ENCODE measurements around the gene PDXP.

Gene PDXP

DNA sequence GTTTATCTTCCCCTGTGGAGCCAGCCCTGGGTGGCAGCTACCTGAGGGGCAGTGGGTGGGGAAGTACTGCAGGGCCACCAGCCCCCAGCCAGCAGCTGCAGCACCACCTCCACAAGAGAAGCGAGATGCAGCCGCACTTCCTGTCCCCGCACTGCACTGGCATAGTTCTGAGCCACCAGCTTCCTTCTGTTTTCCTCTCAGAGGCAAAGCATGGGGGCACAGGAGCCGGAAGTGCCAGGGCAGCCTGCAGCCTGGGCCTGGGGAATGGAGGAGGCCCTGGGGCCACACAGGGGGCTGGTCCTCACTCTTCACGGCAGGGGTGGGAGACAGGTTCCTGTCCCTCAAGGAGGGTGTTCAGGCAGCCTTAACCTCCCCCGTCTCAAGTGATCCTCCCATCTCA lies 31.0 kb upstream of the PDXP start:
- no peak for DNase-seq (ENCODE audit: extremely low read depth in 1 of 2, low read depth in 1 of 2)

GRCh38 chr22:37628830-37629229 lies 29.7 kb upstream of the PDXP start:
- DNase-seq (ENCODE audit: extremely low read depth in 1 of 2, low read depth in 1 of 2), result no peak

DNA sequence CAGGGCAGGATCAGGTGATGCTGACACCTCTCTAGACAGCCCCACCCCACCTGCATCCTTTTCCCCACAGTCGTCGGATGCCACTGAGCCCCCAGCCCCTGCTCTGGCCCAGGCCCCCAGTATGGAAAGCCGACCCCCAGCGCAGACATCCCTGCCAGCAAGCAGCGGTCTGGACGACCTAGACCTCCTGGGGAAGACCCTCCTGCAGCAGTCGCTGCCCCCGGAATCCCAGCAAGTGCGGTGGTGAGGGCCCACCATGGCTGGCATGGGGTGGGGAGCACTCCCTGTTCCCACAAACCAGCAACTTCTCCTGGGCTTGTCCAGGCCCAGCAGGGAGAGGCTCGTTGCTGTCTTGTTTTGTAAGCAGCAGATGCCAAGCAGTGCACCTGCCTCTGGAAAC lies 28.6 kb upstream of the PDXP start:
- no peak for DNase-seq (ENCODE audit: extremely low read depth in 1 of 2, low read depth in 1 of 2)

DNA sequence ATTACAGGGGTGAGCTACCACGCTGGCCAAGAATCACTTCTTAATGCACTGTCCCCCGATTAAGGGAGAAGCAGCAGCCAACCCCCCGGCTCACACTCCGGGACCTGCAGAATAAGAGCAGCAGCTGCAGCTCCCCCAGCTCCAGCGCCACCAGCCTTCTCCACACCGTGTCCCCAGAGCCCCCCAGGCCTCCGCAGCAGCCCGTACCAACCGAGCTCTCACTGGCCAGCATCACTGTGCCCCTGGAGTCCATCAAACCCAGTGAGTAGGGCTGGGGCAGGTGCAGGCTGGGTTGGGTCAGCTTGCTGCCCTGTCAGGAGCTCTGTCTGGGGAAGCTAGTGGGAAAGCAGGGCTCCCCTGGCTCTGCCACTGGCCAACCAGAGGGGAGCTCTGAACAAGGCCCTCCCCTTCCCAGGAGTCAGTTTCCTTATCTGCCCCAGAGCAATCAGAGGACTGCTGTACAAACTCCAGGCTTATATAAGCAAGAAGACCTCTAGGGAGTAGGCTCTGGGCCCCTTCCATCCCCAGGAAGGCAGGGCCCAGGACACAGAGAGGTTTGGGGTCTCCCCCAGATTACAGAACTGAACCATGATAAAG lies 27.6 kb upstream of the PDXP start:
- DNase-seq (ENCODE audit: extremely low read depth in 1 of 2, low read depth in 1 of 2), result no peak

GRCh38 chr22:37631448-37632173 lies 26.9 kb upstream of the PDXP start:
- no peak for DNase-seq (ENCODE audit: extremely low read depth in 1 of 2, low read depth in 1 of 2)

DNA sequence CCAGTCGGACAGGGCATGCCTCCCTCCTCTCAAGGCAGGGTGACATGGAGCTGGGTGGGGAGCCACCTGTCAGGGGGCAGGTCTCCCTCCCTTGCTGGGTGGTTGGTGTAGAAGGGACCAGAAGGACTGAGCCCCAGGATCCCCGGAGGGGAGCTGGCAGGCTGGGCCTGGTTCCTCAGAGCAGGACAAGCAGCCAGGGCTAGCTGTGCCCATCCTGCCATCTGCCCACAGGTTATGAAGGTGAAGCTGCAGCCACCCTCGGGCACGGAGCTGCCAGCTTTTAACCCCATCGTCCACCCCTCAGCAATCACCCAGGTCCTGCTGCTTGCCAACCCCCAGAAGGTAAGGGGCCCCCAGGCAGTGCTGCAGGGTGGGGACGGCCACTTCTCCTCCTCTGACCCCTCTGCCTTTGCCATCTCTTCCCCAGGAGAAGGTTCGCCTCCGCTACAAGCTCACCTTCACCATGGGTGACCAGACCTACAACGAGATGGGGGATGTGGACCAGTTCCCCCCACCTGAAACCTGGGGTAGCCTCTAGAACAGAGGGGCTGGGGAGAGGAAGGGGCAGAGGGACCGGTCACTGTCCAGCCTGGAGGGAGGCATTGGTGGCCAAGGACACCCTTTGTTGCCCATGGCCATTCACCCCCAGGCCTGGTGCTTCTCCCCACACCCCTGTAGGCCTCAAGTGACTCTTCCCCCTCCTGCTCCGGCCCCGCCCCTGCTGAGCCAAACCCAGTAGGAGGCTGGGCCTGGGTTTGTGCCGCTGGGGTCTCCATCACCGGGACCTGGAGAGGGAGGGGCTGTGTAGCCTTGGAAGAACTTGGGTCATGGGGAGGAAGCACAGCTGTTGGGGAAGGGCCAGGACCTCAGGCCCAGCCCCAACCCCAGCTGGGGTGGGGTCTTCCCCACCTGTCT lies 26.1 kb upstream of the PDXP start:
- no peak for DNase-seq (ENCODE audit: extremely low read depth in 1 of 2, low read depth in 1 of 2)

- DNase-seq (ENCODE audit: extremely low read depth in 1 of 2, low read depth in 1 of 2), result no peak
Measured at GRCh38 chr22:37633089-37633624, 25.4 kb upstream of the PDXP start.

DNA sequence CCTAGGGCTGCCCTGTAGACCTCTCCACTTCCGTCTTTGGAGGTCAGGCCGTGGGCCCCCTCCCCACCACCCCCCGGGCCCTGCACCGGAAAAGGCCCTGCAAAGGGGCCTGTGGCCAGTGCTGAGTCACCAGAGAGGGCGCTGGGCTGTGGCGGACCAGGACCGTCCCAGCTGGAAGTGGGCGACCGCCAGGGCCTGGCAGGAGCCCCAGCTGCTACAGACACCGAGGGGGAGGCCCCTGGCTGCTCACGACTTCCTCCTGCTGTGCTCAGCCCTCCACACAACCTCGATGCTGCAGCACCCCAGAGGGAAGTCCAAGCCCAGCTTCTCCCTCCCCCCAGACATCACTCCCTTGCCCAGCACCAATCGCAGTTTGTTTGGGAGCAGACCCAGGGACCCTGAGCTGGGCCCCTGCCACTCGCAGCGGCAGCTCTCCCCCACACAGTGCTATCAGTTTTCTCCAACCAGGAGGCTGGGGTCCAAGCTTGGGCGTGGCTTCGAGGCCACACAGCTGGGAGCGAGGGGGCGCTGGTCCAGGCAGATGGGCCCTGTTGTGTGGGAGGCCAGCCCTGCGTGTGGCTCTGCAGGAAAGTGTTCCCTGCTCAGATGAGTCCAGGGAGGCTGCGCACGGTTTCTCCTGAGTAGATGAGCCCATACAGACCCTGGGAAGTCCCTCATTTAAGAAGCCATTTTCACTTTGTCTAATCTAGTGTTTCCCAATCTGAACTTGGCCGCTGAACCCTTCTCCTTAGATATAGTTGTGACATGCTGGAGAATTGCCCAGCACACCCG lies 24.7 kb upstream of the PDXP start:
- DNase-seq (ENCODE audit: extremely low read depth in 1 of 2, low read depth in 1 of 2), result no peak

DNA sequence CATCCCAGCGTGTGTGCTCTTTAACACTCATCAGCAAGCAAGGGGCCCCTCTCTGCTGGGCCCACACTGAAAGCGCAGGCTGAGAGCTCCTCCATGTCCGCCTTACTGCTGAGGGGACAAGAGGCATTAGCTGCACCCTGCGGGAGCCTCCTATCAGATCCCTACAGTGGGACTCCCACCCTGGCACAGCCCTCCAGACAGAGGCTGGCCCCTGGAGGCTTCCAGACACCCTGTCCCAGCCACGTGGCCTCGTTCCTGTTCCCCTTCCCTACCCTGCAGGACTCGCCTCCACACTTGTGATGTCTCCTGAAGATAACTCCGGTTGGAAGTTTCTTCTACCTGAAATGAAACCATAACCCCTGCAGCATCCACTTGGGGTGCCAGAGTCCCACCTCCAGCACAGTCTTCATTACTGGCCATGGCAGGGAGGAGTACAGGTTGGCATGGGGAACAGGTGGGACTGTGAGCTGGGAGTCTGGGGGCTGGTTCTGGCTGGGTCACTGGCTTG lies 24.1 kb upstream of the PDXP start:
- DNase-seq (ENCODE audit: extremely low read depth in 1 of 2, low read depth in 1 of 2), result no peak

DNA sequence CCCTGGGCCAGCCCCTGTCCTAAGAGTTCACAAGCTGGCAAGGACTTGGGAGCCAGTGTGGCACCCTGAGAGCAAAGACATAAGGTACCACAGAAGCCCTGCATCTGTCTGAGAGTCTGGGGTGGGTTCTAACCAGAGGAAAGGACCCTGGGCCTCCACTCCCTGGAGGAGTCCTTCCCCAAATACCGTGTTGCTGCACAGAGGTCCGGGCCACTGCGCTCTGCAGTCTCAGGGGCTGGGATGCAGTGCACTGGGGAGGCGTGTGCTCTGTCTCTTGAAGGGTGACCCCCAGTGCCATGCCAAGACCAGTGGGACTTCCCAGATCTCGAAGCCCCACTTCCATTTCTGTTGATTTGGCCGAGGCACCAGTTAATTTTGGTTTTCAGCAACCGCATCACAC lies 23.4 kb upstream of the PDXP start:
- DNase-seq (ENCODE audit: extremely low read depth in 1 of 2, low read depth in 1 of 2), result no peak

DNA sequence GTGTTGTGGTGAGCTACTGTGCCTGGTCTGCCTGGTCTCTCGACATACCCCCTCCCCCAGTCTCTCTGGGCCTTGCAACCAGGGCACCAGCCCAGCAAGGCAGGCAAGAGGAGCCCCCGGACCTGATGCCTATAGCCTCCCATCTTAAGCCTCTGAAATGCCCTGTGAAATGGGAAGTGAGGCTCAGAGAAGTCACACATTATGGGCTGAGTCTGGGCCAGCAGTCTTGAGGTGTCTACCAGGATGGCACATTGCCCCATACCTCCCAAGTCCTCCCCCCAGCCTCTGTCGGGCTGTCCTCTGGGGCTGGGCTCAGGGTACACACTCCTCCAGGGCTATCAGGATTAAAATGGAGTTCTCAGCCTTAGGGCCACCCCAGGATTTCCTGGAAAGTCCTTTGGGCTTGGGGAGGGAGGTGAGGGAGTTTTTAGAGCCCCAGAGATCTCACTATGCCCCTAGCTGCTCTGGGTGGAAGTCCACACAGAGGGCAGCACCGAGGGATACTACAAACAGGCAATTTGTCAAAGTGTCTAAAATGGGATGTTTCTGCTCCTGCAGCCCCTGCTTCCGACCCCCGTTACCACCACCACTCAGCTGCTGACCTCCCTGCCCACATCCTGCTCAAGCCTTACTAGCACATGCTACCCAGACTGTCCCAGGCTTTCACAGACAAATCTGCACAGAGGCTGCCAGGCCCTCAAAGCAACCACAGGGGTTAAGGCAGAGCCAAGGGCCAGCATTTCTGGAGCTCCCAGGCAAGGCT lies 22.2 kb upstream of the PDXP start:
- no peak for DNase-seq (ENCODE audit: extremely low read depth in 1 of 2, low read depth in 1 of 2)

- DNase-seq (ENCODE audit: extremely low read depth in 1 of 2, low read depth in 1 of 2), result no peak
Measured at GRCh38 chr22:37636949-37637273, 21.6 kb upstream of the PDXP start.

DNA sequence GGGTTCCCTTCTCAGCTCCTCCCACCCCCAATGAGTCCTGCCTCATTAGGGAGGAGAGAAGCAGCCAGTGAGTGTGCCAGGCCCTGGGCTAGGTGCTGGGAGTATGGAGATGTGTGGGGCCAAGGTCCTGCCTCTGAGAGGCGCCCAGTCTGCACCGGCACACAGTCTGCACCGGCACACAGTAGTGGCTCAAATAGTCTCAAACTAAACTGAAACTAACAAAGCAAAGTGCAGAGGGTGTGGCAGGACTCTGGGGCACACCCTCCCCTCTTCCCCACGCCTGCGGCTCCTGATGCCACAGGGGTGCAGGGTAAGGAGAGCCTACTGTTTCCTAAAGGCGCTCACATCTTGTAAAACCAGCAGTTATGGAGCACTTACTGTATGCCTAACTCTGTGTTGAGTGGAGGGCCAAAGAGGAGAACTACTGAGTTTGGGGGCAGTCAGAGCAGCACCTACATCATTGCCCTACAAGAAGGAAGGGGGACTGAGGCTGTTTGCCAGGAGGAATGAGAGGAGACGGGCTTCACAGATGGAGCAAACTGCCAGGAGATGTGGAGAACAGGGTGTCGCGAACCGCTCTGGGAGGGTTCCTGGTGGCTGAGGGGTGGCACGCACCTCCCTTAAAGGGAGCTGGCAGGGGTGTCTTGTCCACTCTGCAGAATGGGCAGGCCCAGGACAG lies 20.0 kb upstream of the PDXP start:
- no peak for DNase-seq (ENCODE audit: extremely low read depth in 1 of 2, low read depth in 1 of 2)

- peak in 1 of 2 donors; percentile 48 for DNase-seq (ENCODE audit: extremely low read depth in 1 of 2, low read depth in 1 of 2)
Measured at GRCh38 chr22:37639070-37639760, 19.3 kb upstream of the PDXP start, which contains the start of gene SH3BP1. TSS of gene SH3BP1 (plus strand) at chr22:37639669. CDS start at chr22:37639788, 119 bp downstream.

GRCh38 chr22:37639771-37640590 lies 18.5 kb upstream of the PDXP start:
- no peak for DNase-seq (ENCODE audit: extremely low read depth in 1 of 2, low read depth in 1 of 2)

- no peak for DNase-seq (ENCODE audit: extremely low read depth in 1 of 2, low read depth in 1 of 2)
Measured at GRCh38 chr22:37640591-37641560, 17.6 kb upstream of the PDXP start.

DNA sequence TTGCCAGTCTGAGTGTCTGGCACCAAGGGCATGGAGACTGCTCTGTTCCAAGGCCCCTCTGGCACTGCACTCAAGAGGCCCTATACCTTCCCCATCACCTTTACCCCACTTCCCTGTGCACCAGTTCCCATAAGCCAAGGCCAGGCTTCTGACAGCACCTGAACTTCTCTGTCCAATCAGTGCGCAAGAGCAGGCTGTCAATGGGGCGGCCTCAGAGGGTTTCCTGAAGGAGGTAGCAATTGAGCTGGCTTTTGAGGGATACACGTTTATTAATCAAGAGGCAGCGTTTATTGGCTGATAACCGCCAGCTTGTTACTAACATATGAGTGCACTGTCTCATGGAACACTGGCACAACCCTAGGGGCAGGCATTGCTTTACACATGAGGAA lies 17.0 kb upstream of the PDXP start:
- DNase-seq (ENCODE audit: extremely low read depth in 1 of 2, low read depth in 1 of 2), result no peak
